ENCODE measurements around the gene NADSYN1. TPM values are rescaled to one million over a fixed set of nuclear protein-coding genes. Genes with fewer than 3 reads are reported as not detected.

Gene NADSYN1
- total RNA-seq, 1 donor from 2014 or later: 71.0 TPM

DNA sequence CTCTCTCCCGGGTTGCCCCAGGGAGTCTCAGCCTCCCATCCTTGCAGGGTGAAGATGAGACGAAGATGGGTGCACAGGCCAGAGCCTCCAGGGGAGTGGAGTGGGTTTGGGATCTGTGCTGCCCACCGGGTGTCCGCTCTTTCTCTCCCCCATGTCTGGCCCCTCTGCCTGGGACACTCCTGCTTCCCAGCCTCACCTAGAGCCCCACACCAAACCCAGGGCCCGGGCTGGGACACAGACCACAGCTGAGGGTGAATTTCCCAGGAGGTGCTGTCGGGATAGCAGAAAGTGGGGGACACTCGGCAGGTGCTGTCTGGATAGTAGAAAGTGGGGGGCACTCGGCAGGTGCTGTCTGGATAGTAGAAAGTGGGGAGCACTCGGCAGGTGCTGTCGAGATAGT, 49.0 kb downstream of the NADSYN1 start:
- DNase-seq (ENCODE audit: low spot score in 2 of 2, unreplicated experiment in 2 of 2): peak in 1 of 2 experiments; percentile 27
- Mint-ChIP-seq H3K4me1 (peaks cover 7% of the 10 kb centered on the region), H3K4me3 (no peak overlapping the region), H3K27ac (no peak overlapping the region), H3K36me3 (peaks cover 29% of the 10 kb centered on the region), H3K9me3 (peaks cover 5% of the 10 kb centered on the region), H3K27me3 (ENCODE audit: low read depth) (no peaks in the 10 kb centered on the region)
- TF ChIP-seq, protein P1, sequence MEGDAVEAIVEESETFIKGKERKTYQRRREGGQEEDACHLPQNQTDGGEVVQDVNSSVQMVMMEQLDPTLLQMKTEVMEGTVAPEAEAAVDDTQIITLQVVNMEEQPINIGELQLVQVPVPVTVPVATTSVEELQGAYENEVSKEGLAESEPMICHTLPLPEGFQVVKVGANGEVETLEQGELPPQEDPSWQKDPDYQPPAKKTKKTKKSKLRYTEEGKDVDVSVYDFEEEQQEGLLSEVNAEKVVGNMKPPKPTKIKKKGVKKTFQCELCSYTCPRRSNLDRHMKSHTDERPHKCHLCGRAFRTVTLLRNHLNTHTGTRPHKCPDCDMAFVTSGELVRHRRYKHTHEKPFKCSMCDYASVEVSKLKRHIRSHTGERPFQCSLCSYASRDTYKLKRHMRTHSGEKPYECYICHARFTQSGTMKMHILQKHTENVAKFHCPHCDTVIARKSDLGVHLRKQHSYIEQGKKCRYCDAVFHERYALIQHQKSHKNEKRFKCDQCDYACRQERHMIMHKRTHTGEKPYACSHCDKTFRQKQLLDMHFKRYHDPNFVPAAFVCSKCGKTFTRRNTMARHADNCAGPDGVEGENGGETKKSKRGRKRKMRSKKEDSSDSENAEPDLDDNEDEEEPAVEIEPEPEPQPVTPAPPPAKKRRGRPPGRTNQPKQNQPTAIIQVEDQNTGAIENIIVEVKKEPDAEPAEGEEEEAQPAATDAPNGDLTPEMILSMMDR (IDR thresholded peaks at IDR 0.05; ENCODE audit: unreplicated experiment): no peak

DNA sequence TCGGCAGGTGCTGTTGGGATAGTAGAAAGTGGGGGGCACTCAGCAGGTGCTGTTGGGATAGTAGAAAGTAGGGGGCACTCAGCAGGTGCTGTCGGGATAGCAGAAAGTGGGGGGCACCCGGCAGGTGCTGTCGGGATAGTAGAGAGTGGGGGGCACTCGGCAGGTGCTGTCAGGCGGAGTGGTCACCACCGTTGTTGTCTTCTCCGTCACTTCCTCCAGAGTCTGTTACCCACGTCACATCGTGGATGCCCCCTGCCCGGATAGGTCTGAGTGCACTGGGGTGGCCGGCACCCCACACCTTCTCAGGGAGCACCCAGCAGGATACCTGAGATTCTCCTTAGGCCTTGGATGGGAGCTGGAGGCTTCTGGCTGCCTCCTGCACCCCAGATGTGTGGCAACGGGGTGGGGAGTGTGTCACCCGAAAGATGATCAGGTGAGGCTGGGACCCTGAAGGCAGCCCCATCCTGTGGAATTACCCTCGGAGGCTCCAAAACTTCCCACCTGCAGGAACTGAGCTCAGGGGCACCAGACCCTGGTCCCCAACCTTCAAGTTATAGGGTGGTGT, 50.0 kb downstream of the NADSYN1 start:
- Mint-ChIP-seq H3K36me3 (peaks cover 31% of the 10 kb centered on the region), H3K27ac (no peak overlapping the region), H3K4me3 (no peak overlapping the region), H3K4me1 (peaks cover 7% of the 10 kb centered on the region), H3K27me3 (ENCODE audit: low read depth) (no peaks in the 10 kb centered on the region), H3K9me3 (peaks cover 12% of the 10 kb centered on the region)
- DNase-seq (ENCODE audit: low spot score in 2 of 2, unreplicated experiment in 2 of 2): peak in 1 of 2 experiments; percentile 31
- TF ChIP-seq, protein P1 (IDR thresholded peaks at IDR 0.05; ENCODE audit: unreplicated experiment): no peak

DNA sequence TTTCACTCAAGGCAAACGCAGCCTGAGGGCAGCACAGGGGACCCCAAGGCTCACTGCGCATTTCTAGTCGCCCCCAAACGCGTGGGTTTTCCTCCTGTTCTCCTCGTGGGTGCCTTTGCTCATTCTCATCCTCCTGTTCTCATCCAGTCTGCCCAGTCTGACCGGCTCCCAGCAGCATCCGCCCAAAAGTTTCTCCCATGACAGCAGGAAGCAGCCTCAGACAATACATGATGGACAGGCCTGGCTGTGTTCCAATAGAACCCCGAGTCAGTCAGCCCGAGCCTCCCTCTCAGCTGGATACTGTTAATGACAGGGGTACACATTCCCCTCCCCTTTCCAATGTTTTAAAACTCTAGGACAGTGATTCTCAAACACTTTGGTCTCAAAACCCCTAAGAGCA, 51.5 kb downstream of the NADSYN1 start:
- Mint-ChIP-seq H3K9me3 (peaks cover 27% of the 10 kb centered on the region), H3K27me3 (ENCODE audit: low read depth) (no peaks in the 10 kb centered on the region)

DNA sequence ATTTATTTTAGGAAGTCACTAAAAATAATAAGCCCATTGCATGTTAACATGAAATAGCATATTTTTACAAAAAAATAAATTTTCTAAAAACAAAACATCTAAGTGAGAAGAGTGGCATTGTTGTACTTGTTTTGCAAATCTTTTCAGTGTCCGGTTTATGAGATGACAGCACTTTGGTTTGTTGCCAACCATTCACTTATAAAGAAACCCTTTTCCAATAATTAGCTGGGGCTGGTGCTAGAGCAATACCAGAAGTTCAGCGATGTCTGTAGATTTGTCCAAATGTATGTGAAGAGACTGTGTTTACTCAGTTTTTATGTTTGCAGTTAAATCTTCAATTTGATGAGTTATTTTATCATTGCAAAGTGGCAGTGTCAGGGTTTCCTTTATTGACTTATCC, 52.0 kb downstream of the NADSYN1 start:
- no peak for DNase-seq (ENCODE audit: low spot score in 2 of 2, unreplicated experiment in 2 of 2)
- H3K4me3 Mint-ChIP-seq: no peak overlapping the region
- H3K9me3 Mint-ChIP-seq: peaks cover 32% of the 10 kb centered on the region
- peaks cover 7% of the 10 kb centered on the region for H3K4me1 Mint-ChIP-seq
- TF ChIP-seq, protein P1 (IDR thresholded peaks at IDR 0.05; ENCODE audit: unreplicated experiment): no peak
- H3K36me3 Mint-ChIP-seq: peaks cover 37% of the 10 kb centered on the region
- H3K27ac Mint-ChIP-seq: no peak overlapping the region
- H3K27me3 Mint-ChIP-seq (ENCODE audit: low read depth): no peaks in the 10 kb centered on the region

More for the DNA sequence above, 51.5 kb downstream of the NADSYN1 start:
- no peak overlapping the region for H3K4me3 Mint-ChIP-seq
- peaks cover 33% of the 10 kb centered on the region for H3K36me3 Mint-ChIP-seq
- peaks cover 7% of the 10 kb centered on the region for H3K4me1 Mint-ChIP-seq
- TF ChIP-seq, protein P1 (IDR thresholded peaks at IDR 0.05; ENCODE audit: unreplicated experiment): no peak
- peak overlapping the region; percentile 45 for H3K27ac Mint-ChIP-seq
- DNase-seq (ENCODE audit: low spot score in 2 of 2, unreplicated experiment in 2 of 2): peak in 1 of 2 experiments; percentile 37

DNA sequence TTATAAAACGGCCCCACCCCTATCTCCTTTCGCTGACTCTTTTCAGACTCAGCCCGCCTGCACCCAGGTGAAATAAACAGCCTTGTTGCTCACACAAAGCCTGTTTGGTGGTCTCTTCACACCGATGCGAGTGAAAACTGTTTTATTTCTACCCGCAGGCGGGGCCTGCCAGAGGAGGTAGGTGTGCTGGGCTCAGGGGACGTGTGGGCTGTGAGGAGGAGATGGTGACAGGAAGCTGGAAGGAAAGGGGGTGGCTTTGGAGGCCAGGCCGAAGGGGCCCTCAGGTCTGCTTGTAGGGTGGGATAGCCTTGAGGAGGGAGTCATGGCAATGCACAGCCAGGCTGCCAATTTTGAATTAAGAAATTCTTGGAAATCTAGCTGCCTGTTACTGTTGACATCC, 52.8 kb downstream of the NADSYN1 start:
- Mint-ChIP-seq H3K36me3 (peaks cover 37% of the 10 kb centered on the region), H3K4me3 (no peak overlapping the region), H3K4me1 (peaks cover 7% of the 10 kb centered on the region), H3K9me3 (peaks cover 36% of the 10 kb centered on the region), H3K27ac (no peak overlapping the region), H3K27me3 (ENCODE audit: low read depth) (no peaks in the 10 kb centered on the region)
- DNase-seq (ENCODE audit: low spot score in 2 of 2, unreplicated experiment in 2 of 2): peak in 1 of 2 experiments; percentile 6
- TF ChIP-seq, protein P1 (IDR thresholded peaks at IDR 0.05; ENCODE audit: unreplicated experiment): no peak
